Ascending aorta (tissue), 2 donors: ENCODE measurements around the gene LRBA. TPM values are rescaled to one million over a fixed set of nuclear protein-coding genes. Genes with fewer than 3 reads are reported as not detected.

ENCODE experiments used
- DNase-seq, 2 donors: peaks; one replicate each; pipeline ENCODE4 v3.0.0-alpha.2; 2019; ENCODE audit warnings: low spot score in 2 of 2
- H3K27ac ChIP-seq, 2 donors: fragments of 200-600 bp; sonication (generic); one replicate each; pipeline ENCODE4 v1.5.1; 2016 to 2017; ENCODE audit warnings: mild to moderate bottlenecking in 1 of 2
- H3K27me3 ChIP-seq: fragments of 200-600 bp; sonication (generic); one replicate; pipeline ENCODE4 v1.5.1; 2017
- H3K36me3 ChIP-seq, 2 donors: fragments of 200-600 bp; sonication (generic); one replicate each; pipeline ENCODE4 v1.5.1; 2016
- H3K4me1 ChIP-seq, 2 donors: fragments of 200-600 bp; sonication (generic); one replicate each; pipeline ENCODE4 v1.5.1; 2016 to 2017; ENCODE audit warnings: mild to moderate bottlenecking in 1 of 2
- H3K4me3 ChIP-seq, 2 donors: fragments of 200-600 bp; sonication (generic); one replicate each; pipeline ENCODE4 v1.5.1; 2016 to 2017; ENCODE audit warnings: mild to moderate bottlenecking in 1 of 2
- H3K9me3 ChIP-seq, 2 donors: fragments of 200-600 bp; sonication (generic); one replicate each; pipeline ENCODE4 v1.5.1; 2016
- intact Hi-C: fragments of 100-400 bp; cut with DNase I; formaldehyde crosslinking; loops from one replicate; pipeline ENCODE4 v1.15.1; 2023
- total RNA-seq: library from RNA; depleted of rRNA; stranded (reverse); fragments of >200 nt; gene quantifications from one replicate; pipeline ENCODE4 v1.1.0, GENCODE V29; 2016
- TF ChIP-seq, protein P1 (sequence below), 3 experiments: fragments of 200-600 bp in 2 of 3; fragments of 450-650 bp in 1 of 3; sonication (generic) in 2 of 3; IDR thresholded peaks; one replicate each; pipeline ENCODE4 v1.5.1; 2016 to 2019; ENCODE audit warnings: antibody characterized with exemption in 3 of 3, mild to moderate bottlenecking in 1 of 3, moderate library complexity in 1 of 3

The LRBA gene
- total RNA-seq, 1 donor from 2014 or later: 15.2 TPM

DNA sequence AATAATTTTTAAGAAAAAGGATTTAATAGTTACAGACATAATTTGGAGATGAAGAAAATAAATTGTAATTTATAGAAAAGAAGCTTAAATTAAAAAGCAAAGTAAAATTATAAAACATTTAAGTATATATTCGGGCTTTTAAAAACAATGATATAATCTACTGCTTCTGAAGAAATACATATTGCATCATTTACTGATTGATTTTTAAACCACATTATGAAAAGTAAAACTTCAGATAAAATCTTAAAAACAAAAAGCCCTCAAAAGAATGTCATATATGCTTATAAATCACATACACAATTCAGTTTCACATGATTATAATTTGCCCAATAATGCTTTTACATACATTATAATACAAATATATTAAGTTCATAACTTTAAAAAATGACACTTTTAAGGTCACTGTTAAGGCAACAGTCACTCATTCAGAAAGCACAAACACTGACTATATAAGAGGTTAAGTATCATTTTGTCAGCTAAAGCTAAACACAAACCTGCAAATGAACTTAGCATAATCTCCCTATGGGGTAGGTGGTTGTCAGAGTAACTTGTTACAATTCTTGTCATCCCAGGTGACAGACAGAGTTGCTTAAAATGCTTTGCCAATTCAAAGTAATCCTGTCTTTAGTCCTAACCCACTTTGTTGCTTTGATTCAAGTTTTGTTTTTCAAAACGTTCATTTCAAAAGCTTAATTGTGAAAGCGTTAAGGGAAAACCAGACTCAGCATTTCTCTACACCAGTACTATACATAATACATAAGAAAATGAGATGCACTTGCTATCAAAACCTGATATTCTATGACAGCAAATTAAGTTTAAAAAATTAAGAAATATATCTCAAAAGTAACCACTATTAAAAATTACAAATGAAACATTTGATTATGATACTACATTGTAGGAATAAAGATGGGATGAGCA, 523.7 kb downstream of the LRBA start:
- Histone ChIP-seq H3K36me3 (no peaks in the 10 kb centered on the region), H3K9me3 (no peaks in the 10 kb centered on the region), H3K27me3 (no peaks in the 10 kb centered on the region), H3K4me3 (no peak overlapping the region), H3K27ac (no peak overlapping the region), H3K4me1 (no peaks in the 10 kb centered on the region)
- TF ChIP-seq, protein P1, sequence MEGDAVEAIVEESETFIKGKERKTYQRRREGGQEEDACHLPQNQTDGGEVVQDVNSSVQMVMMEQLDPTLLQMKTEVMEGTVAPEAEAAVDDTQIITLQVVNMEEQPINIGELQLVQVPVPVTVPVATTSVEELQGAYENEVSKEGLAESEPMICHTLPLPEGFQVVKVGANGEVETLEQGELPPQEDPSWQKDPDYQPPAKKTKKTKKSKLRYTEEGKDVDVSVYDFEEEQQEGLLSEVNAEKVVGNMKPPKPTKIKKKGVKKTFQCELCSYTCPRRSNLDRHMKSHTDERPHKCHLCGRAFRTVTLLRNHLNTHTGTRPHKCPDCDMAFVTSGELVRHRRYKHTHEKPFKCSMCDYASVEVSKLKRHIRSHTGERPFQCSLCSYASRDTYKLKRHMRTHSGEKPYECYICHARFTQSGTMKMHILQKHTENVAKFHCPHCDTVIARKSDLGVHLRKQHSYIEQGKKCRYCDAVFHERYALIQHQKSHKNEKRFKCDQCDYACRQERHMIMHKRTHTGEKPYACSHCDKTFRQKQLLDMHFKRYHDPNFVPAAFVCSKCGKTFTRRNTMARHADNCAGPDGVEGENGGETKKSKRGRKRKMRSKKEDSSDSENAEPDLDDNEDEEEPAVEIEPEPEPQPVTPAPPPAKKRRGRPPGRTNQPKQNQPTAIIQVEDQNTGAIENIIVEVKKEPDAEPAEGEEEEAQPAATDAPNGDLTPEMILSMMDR (IDR thresholded peaks at IDR 0.05): no peak
- DNase-seq: no peak
- intact Hi-C loops: no loop called here

DNA sequence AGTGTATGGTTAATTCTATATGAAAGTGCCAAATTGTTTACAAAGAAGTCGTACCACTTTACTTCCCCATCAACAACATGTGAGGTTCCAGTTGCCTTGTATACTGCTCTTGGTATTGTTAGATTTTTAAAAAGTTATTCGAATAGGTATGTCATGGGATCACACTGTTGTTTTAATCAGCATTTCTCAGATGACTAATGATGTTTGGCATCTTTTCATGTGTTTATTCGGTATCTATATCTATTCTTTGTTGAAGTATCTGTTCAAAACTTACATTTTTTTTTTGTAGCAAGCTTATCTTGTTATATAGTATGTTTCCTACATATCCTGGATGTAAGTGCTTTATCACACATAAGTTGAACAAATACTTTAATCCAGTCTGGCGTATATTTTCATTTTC, 532.5 kb downstream of the LRBA start:
- Histone ChIP-seq H3K4me1 (no peaks in the 10 kb centered on the region), H3K4me3 (no peak overlapping the region), H3K36me3 (no peaks in the 10 kb centered on the region), H3K27me3 (no peaks in the 10 kb centered on the region), H3K27ac (no peak overlapping the region), H3K9me3 (no peaks in the 10 kb centered on the region)
- intact Hi-C loops: no loop called here
- TF ChIP-seq, protein P1 (IDR thresholded peaks at IDR 0.05): no peak
- DNase-seq: no peak

DNA sequence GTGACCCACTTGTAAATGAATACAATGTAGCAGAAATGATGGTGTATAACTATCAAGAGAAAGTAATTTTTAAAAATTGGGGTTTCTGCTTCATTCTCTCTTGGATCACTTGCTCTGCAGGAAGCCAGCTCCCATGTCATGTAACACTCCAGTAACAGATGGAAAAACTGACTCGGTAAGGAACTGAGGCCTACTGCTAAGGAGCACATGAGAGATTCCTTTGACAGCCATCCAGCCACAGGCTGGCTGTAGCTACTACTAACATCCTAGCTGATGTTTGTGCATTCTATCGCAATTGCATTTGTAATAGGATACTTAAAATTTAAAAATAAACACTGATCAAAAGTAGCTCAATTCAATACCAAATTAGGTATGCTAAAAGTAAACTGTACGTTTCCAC, 535.4 kb downstream of the LRBA start:
- H3K4me1 ChIP-seq: no peaks in the 10 kb centered on the region
- H3K4me3 ChIP-seq: no peak overlapping the region
- no peaks in the 10 kb centered on the region for H3K9me3 ChIP-seq
- no peaks in the 10 kb centered on the region for H3K27me3 ChIP-seq
- no peaks in the 10 kb centered on the region for H3K36me3 ChIP-seq
- H3K27ac ChIP-seq: no peak overlapping the region
- DNase-seq: no peak
- intact Hi-C loops: no loop called here
- TF ChIP-seq, protein P1 (IDR thresholded peaks at IDR 0.05): no peak

DNA sequence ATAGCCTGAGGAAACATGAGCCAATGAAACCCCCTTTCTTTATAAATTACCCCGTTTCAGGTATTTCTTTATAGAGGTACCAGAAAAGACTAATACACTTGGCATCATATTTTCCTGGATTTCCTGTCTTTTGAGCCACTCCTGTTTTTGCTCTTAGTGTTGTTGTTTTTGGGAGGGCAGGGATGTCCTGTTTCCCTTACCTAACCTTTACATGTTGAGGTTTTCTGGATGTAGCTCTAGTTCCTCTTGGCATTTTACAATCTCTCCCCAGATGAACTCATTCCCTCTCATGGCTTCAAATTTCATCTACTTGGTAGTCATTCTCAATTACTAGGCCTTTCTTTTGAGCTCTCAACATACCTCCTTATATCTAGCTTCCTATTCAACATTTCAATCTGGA, 537.2 kb downstream of the LRBA start:
- H3K36me3 ChIP-seq: no peaks in the 10 kb centered on the region
- no peak for DNase-seq
- H3K4me3 ChIP-seq: no peak overlapping the region
- no peaks in the 10 kb centered on the region for H3K27me3 ChIP-seq
- no peaks in the 10 kb centered on the region for H3K9me3 ChIP-seq
- H3K4me1 ChIP-seq: no peaks in the 10 kb centered on the region
- TF ChIP-seq, protein P1 (IDR thresholded peaks at IDR 0.05): no peak
- intact Hi-C loops: no loop called here
- no peak overlapping the region for H3K27ac ChIP-seq

DNA sequence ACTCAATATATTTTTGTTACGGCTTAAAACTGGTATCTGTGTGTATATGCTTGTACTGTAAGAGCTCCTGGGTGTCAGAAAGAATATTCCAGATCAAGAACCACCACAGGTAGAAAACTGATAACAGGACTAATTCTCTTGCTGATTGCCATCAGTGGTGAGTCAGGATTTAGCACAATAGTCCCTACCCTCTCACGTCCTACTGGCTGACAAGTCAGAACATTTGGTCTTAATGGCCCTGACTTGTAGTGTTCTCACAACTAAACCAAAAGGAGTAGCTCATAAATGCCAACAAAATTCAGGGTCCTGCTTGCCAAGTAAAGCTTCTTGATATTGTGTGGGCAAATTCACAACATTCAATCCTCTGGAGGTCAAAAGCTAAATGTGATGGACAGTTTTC, 538.3 kb downstream of the LRBA start:
- TF ChIP-seq, protein P1 (IDR thresholded peaks at IDR 0.05): no peak
- intact Hi-C loops: no loop called here

More for the DNA sequence above, 538.3 kb downstream of the LRBA start:
- Histone ChIP-seq H3K9me3 (no peaks in the 10 kb centered on the region), H3K4me3 (no peak overlapping the region), H3K4me1 (no peaks in the 10 kb centered on the region), H3K36me3 (no peaks in the 10 kb centered on the region), H3K27me3 (no peaks in the 10 kb centered on the region), H3K27ac (no peak overlapping the region)
- no peak for DNase-seq
